BLaER1 treated with 17β-estradiol and CSF1 and Interleukin-3, amounts not matched to agents 10 nM and 100 nM (cell line): ENCODE measurements around the gene NECTIN4.

ENCODE experiments used
- H3K27ac ChIP-seq, 11 experiments: shearing (Covaris generic); formaldehyde crosslinking; 2 replicates each; pipeline ENCODE4 v1.8.1; 2022
- H3K27me3 ChIP-seq, 11 experiments: shearing (Covaris generic); formaldehyde crosslinking; 2 replicates each; pipeline ENCODE4 v1.8.1; 2022
- H3K36me3 ChIP-seq, 11 experiments: shearing (Covaris generic); formaldehyde crosslinking; 2 replicates each; pipeline ENCODE4 v1.8.1; 2022
- H3K4me1 ChIP-seq, 10 experiments: shearing (Covaris generic); formaldehyde crosslinking; 2 replicates each; pipeline ENCODE4 v1.8.1; 2022
- H3K4me2 ChIP-seq, 11 experiments: shearing (Covaris generic); formaldehyde crosslinking; 2 replicates each; pipeline ENCODE4 v1.8.1; 2022
- H3K4me3 ChIP-seq, 10 experiments: shearing (Covaris generic); formaldehyde crosslinking; 2 replicates each; pipeline ENCODE4 v1.8.1; 2022
- H3K9ac ChIP-seq, 11 experiments: shearing (Covaris generic); formaldehyde crosslinking; 2 replicates each; pipeline ENCODE4 v1.8.1; 2022
- H3K9me3 ChIP-seq, 11 experiments: shearing (Covaris generic); formaldehyde crosslinking; replicated peaks in 1 of 11; 2 replicates each; pipeline ENCODE4 v1.8.1; 2022
- H4K20me1 ChIP-seq, 11 experiments: shearing (Covaris generic); formaldehyde crosslinking; 2 replicates each; pipeline ENCODE4 v1.8.1; 2022
- Cebpa-rat ChIP-seq, 11 experiments: shearing (Covaris generic); IDR thresholded peaks; 2 replicates each; pipeline ENCODE4 v1.8.1; 2022

Gene NECTIN4

GRCh38 chr1:161082483-161082882 lies 6.9 kb downstream of the NECTIN4 start:
- Histone ChIP-seq H3K36me3 (no peaks in the 10 kb centered on the region), H4K20me1 (no peaks in the 10 kb centered on the region), H3K27me3 (no peaks in the 10 kb centered on the region), H3K4me1 (peaks cover 0 to 83% (median 22%) of the 10 kb centered on the region in 10 experiments; a peak in 13 of 20 replicates), H3K9me3 (no peaks in the 10 kb centered on the region), H3K4me3 (no peak overlapping the region), H3K4me2 (peak overlapping the region in 5 of 11 experiments; percentile 69 to 84 (median 75); a peak in 10 of 22 replicates), H3K27ac (peak overlapping the region in 5 of 11 experiments; percentile 41 to 86 (median 74); a peak in 7 of 22 replicates), H3K9ac (peak overlapping the region in 1 of 11 experiments; percentile 66; a peak in 2 of 22 replicates)
- no peak for TF ChIP-seq Cebpa-rat (IDR thresholded peaks at IDR 0.05)

DNA sequence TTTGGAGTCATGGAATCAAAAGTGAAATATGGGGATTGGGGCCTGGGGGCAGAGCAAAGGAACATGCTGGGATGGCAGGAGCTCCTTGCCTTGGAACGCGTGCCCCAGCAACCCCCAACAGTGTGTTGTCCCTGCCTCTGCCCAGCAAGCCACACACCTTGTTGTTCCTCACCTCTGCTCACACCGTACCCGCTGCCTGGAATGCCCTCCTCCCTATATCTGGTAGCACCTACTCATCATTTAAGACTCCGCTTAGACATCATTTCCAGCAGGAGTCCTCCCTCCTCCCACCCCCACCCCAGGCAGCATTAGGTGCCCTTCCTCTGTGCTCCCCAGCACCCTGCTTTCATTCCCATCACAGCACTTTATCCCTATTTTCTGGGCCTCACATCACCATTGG lies 7.8 kb downstream of the NECTIN4 start:
- Histone ChIP-seq H3K9ac (no peak overlapping the region; a peak in 1 of 22 replicates), H4K20me1 (no peaks in the 10 kb centered on the region), H3K4me2 (peak overlapping the region in 5 of 11 experiments; percentile 6 to 80 (median 66); a peak in 7 of 22 replicates), H3K9me3 (no peaks in the 10 kb centered on the region), H3K4me3 (no peak overlapping the region), H3K4me1 (peaks cover 0 to 74% (median 22%) of the 10 kb centered on the region in 10 experiments; a peak in 13 of 20 replicates), H3K36me3 (no peaks in the 10 kb centered on the region), H3K27ac (peak overlapping the region in 2 of 11 experiments; percentile 4 to 17; a peak in 1 of 22 replicates), H3K27me3 (no peaks in the 10 kb centered on the region)
- TF ChIP-seq Cebpa-rat (IDR thresholded peaks at IDR 0.05): no peak

DNA sequence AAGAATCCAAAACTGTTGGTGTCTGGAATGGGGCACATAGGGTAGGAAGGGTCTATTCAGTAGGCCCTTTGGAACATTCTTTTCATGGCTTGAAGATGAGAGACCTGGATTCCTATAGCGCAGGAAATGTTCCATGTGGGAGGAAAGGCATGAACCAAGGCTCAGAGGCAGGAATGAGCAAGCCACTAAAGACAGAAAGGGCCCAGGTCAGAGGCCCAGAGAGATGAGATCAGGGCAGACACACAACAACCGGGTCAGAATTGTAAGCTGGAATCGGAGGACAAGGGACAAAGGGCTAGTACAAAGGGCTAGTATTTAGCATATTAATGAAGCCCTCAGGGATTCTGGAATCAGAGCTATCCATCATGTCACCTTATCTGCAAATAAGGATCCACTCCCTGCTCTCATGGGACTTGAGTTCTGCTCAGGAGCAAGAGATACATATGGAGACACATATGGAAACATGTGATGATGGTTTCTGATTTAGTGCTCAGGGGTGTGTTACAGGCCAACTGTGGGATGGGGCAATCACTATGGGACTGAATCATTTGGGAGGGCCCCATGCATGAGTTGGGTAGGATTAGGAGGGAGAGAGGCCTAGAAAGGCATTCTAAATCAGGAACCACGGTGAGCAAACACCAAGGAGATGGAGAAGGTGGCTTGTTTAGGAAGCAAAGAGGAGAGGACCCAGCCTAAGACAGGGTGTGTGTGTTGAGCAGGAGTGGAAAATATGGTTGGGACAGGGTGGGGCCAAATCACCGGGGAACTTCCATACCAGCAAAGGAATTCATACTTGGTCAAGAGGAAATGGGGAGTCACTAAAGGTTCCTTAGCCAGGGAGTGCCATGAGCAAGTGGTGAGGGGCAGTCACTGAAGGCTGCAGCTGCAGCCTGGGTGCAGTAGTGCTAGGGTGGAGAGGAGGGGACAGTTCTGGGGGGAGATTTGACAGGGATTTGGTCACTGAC lies 8.6 kb downstream of the NECTIN4 start:
- peaks cover 0 to 66% (median 22%) of the 10 kb centered on the region in 10 experiments; a peak in 13 of 20 replicates for H3K4me1 ChIP-seq
- H3K4me3 ChIP-seq: no peak overlapping the region
- H3K27me3 ChIP-seq: no peaks in the 10 kb centered on the region
- no peak overlapping the region; a peak in 1 of 22 replicates for H3K9ac ChIP-seq
- H3K9me3 ChIP-seq: no peaks in the 10 kb centered on the region
- no peaks in the 10 kb centered on the region for H4K20me1 ChIP-seq
- H3K4me2 ChIP-seq: peak overlapping the region in 5 of 11 experiments; percentile 6 to 80 (median 56); a peak in 8 of 22 replicates
- no peaks in the 10 kb centered on the region for H3K36me3 ChIP-seq
- H3K27ac ChIP-seq: peak overlapping the region in 2 of 11 experiments; percentile 4 to 17; a peak in 2 of 22 replicates
- no peak for TF ChIP-seq Cebpa-rat (IDR thresholded peaks at IDR 0.05)

GRCh38 chr1:161079436-161080110 lies 9.8 kb downstream of the NECTIN4 start:
- no peaks in the 10 kb centered on the region for H4K20me1 ChIP-seq
- TF ChIP-seq Cebpa-rat (IDR thresholded peaks at IDR 0.05): no peak
- H3K27ac ChIP-seq: no peak overlapping the region
- no peaks in the 10 kb centered on the region for H3K9me3 ChIP-seq
- H3K4me2 ChIP-seq: peak overlapping the region in 3 of 11 experiments; percentile 4 to 66 (median 56); a peak in 4 of 22 replicates
- peaks cover 0 to 58% (median 17%) of the 10 kb centered on the region in 10 experiments; a peak in 13 of 20 replicates for H3K4me1 ChIP-seq
- H3K27me3 ChIP-seq: no peaks in the 10 kb centered on the region
- no peaks in the 10 kb centered on the region for H3K36me3 ChIP-seq
- H3K9ac ChIP-seq: no peak overlapping the region
- H3K4me3 ChIP-seq: no peak overlapping the region

- peaks cover 0 to 58% (median 16%) of the 10 kb centered on the region in 10 experiments; a peak in 11 of 20 replicates for H3K4me1 ChIP-seq
- H3K27ac ChIP-seq: no peak overlapping the region
- no peaks in the 10 kb centered on the region for H3K27me3 ChIP-seq
- no peak overlapping the region for H3K4me3 ChIP-seq
- no peaks in the 10 kb centered on the region for H3K36me3 ChIP-seq
- no peaks in the 10 kb centered on the region for H3K9me3 ChIP-seq
- H3K9ac ChIP-seq: no peak overlapping the region
- no peaks in the 10 kb centered on the region for H4K20me1 ChIP-seq
- no peak overlapping the region for H3K4me2 ChIP-seq
- no peak for TF ChIP-seq Cebpa-rat (IDR thresholded peaks at IDR 0.05)
Measured at GRCh38 chr1:161077426-161077825, 11.9 kb downstream of the NECTIN4 start.

GRCh38 chr1:161076410-161076809 lies 12.9 kb downstream of the NECTIN4 start:
- Histone ChIP-seq H3K27ac (no peak overlapping the region), H3K4me3 (no peak overlapping the region), H4K20me1 (no peaks in the 10 kb centered on the region), H3K4me1 (peaks cover 8 to 58% (median 23%) of the 10 kb centered on the region in 10 experiments), H3K4me2 (no peak overlapping the region), H3K9ac (no peak overlapping the region), H3K27me3 (no peaks in the 10 kb centered on the region), H3K9me3 (no peaks in the 10 kb centered on the region), H3K36me3 (no peaks in the 10 kb centered on the region)
- no peak for TF ChIP-seq Cebpa-rat (IDR thresholded peaks at IDR 0.05)

DNA sequence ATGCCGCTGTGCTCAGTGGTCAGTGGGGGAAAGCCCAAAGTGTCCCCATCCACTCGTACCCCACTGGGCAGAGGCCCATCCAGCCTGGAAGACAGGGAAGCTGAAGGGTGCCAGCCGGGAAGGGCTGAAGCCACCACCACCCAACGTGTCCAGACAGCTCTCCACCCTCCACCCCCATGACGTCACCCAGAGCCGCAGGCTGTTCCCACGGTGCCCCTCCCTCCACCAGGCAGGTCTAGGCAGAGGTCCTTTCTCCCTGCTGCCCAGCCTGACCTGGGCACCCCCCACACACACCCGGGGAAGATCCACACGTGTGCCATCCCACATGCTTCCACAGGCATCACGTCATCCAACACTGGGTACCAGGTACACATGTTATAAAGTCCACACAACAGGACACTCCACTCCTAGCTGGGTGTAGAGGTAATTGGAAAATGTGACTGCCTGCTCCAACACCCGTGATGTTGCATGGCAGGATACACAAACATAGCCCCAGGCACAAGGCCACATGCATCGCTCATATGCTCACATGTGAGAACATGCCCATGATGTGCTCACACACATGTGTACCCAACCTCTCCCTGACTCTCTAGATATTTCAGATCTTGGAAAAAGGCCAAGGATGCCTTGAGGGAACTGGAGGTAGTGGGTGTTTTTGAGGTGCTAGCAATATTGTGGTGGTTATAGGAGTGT lies 14.5 kb downstream of the NECTIN4 start:
- H3K36me3 ChIP-seq: no peaks in the 10 kb centered on the region
- no peak for TF ChIP-seq Cebpa-rat (IDR thresholded peaks at IDR 0.05)
- peaks cover 0 to 9% (median 6%) of the 10 kb centered on the region in 11 experiments; a peak in 5 of 22 replicates for H3K9me3 ChIP-seq
- no peak overlapping the region; a peak in 1 of 22 replicates for H3K27ac ChIP-seq
- H3K4me1 ChIP-seq: peaks cover 24 to 58% (median 36%) of the 10 kb centered on the region in 10 experiments
- no peak overlapping the region for H3K9ac ChIP-seq
- H4K20me1 ChIP-seq: no peaks in the 10 kb centered on the region
- no peak overlapping the region for H3K4me3 ChIP-seq
- no peaks in the 10 kb centered on the region for H3K27me3 ChIP-seq
- H3K4me2 ChIP-seq: peak overlapping the region in 4 of 11 experiments; percentile 16 to 61 (median 50); a peak in 4 of 22 replicates

DNA sequence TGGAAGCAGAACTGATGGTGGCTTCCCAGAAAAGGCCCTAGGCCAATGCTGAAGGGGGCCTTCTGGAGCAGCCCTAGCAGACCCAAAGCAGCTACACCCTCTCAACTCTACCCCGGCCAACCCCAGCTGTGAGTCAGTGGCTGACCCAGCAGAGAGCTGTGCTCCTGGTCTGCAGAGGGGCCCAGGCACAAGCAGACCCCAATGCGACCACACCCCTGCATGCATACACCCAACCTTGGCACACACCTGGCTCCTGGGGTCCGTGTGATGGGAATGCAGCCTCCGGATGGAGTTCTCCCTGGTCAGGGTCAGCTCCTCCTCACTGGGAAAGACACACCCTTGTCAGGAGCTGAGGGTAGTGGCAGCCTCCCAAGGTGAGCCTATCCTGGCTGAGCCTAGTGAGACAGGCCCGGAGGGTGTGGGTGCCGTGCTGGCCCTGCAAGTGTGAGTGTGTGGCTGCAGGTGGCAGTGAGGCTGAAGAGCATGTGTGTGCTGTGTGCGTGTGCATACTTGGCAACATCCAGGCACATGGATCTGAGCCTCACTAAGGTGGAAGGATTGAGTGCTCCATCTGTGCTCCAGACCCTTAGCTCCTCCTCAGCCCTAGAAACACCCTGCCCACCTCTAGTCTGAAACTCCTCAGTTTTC lies 15.8 kb downstream of the NECTIN4 start:
- Histone ChIP-seq H3K4me3 (no peak overlapping the region), H3K9me3 (peaks cover 0 to 9% (median 6%) of the 10 kb centered on the region in 11 experiments; a peak in 5 of 22 replicates), H3K27ac (peak overlapping the region in 2 of 11 experiments; percentile 30 to 44; a peak in 4 of 22 replicates), H4K20me1 (no peaks in the 10 kb centered on the region), H3K4me2 (peak overlapping the region in 7 of 11 experiments; percentile 3 to 61 (median 42); a peak in 8 of 22 replicates), H3K4me1 (peaks cover 27 to 51% (median 39%) of the 10 kb centered on the region in 10 experiments), H3K9ac (0 out of 22 replicates have a peak overlapping the region, but pooled peaks of 1 of the 11 experiments have one; percentile 17), H3K36me3 (no peaks in the 10 kb centered on the region), H3K27me3 (no peaks in the 10 kb centered on the region)
- TF ChIP-seq Cebpa-rat (IDR thresholded peaks at IDR 0.05): no peak
